OCI-LY7 (cell line): ENCODE measurements around the gene PRKN.

Source experiments
- CTCF ChIP-seq: fragments of 200-600 bp; sonication (generic); conservative IDR thresholded peaks from 2 replicates; pipeline ENCODE4 v1.5.1; 2014; ENCODE audit warnings: mild to moderate bottlenecking, antibody characterized with exemption, low read length, moderate library complexity, mixed read lengths
- EZH2phosphoT487 ChIP-seq: fragments of 200-600 bp; sonication (generic); IDR thresholded peaks from 2 replicates; pipeline ENCODE4 v1.6.1; 2018; ENCODE audit warnings: low read depth, borderline replicate concordance, mild to moderate bottlenecking, mixed run types, antibody characterized with exemption, low read length, moderate library complexity, mixed read lengths

GRCh38 chr6:161956082-161956481 lies 771.5 kb downstream of the PRKN start:
- TF ChIP-seq CTCF (no peak), EZH2phosphoT487 (no peak)
